HG02852 (cell line): ENCODE results near the gene RPL6.
"Not testable (repeated sequence)": the region's sequence is repeated elsewhere in the genome, so short reads cannot be mapped to it uniquely, and the experiment has no call there.

Experiments used
- ATAC-seq: cut with Tn5 transposase; IDR thresholded peaks from one replicate; pipeline ENCODE4 v1.9.1; 2021; ENCODE audit warnings: mild to moderate bottlenecking, moderate library complexity; ENCODE audit not compliant: unreplicated experiment

RPL6 gene

GRCh38 chr12:112420740-112421139, 11.3 kb upstream of the RPL6 start:
- ATAC-seq: no peak

- ATAC-seq: peak; percentile 39
Measured at GRCh38 chr12:112419297-112420133, 10.1 kb upstream of the RPL6 start.

- ATAC-seq: peak; percentile 67
Measured at GRCh38 chr12:112418608-112419296, 9.3 kb upstream of the RPL6 start, which contains the start of gene PTPN11. TSS of gene PTPN11 (plus strand) at chr12:112418947. CDS start at chr12:112419112, 165 bp downstream.

GRCh38 chr12:112418273-112418607, 8.8 kb upstream of the RPL6 start:
- peak; percentile 3 for ATAC-seq

- ATAC-seq: not testable (repeated sequence)
Measured at GRCh38 chr12:112415457-112415856, 6.1 kb upstream of the RPL6 start.

- ATAC-seq: no peak
Measured at GRCh38 chr12:112413855-112414625, 4.6 kb upstream of the RPL6 start.

- no peak for ATAC-seq
Measured at GRCh38 chr12:112409906-112410244, 470 bp upstream of the RPL6 start.

GRCh38 chr12:112408621-112409020, 784 bp downstream of the RPL6 start:
- no peak for ATAC-seq

- ATAC-seq: not testable (repeated sequence)
Measured at GRCh38 chr12:112407683-112408082, 1.7 kb downstream of the RPL6 start.

- ATAC-seq: no peak
Measured at GRCh38 chr12:112406519-112407488, 2.6 kb downstream of the RPL6 start.

GRCh38 chr12:112401903-112402498, 7.4 kb downstream of the RPL6 start:
- ATAC-seq: no peak

- no peak for ATAC-seq
Measured at GRCh38 chr12:112401054-112401453, 8.4 kb downstream of the RPL6 start.

GRCh38 chr12:112393328-112393727, 16.1 kb downstream of the RPL6 start:
- ATAC-seq: no peak

- ATAC-seq: not testable (repeated sequence)
Measured at GRCh38 chr12:112389922-112390654, 19.3 kb downstream of the RPL6 start.

- ATAC-seq: no peak
Measured at GRCh38 chr12:112389228-112389627, 20.2 kb downstream of the RPL6 start.

GRCh38 chr12:112386726-112387125, 22.7 kb downstream of the RPL6 start:
- no peak for ATAC-seq

GRCh38 chr12:112382866-112383265, 26.5 kb downstream of the RPL6 start:
- ATAC-seq: no peak

- peak; percentile 90 for ATAC-seq
Measured at GRCh38 chr12:112381883-112382796, 27.3 kb downstream of the RPL6 start, which contains the start of gene HECTD4. TSS of gene HECTD4 (minus strand) at chr12:112382431. CDS start at chr12:112382128, 303 bp downstream.
